Measurements from ENCODE around the gene MMEL1.

GRCh38 chr1:2541619-2542245 is 91.1 kb downstream of the MMEL1 start:
- TF ChIP-seq CTCF (conservative IDR thresholded peaks at IDR 0.05; ENCODE audit: low read depth, low read length) (no peak), EZH2phosphoT487 (IDR thresholded peaks at IDR 0.05; ENCODE audit: borderline replicate concordance, low read length) (no peak)
